Measurements from ENCODE around the gene SLC9A3. TPM values are rescaled to one million over a fixed set of nuclear protein-coding genes. Genes with fewer than 3 reads are reported as not detected.

SLC9A3 gene
- polyA plus RNA-seq, 3 donors, result 0.31 to 0.42 (median 0.36) TPM

DNA sequence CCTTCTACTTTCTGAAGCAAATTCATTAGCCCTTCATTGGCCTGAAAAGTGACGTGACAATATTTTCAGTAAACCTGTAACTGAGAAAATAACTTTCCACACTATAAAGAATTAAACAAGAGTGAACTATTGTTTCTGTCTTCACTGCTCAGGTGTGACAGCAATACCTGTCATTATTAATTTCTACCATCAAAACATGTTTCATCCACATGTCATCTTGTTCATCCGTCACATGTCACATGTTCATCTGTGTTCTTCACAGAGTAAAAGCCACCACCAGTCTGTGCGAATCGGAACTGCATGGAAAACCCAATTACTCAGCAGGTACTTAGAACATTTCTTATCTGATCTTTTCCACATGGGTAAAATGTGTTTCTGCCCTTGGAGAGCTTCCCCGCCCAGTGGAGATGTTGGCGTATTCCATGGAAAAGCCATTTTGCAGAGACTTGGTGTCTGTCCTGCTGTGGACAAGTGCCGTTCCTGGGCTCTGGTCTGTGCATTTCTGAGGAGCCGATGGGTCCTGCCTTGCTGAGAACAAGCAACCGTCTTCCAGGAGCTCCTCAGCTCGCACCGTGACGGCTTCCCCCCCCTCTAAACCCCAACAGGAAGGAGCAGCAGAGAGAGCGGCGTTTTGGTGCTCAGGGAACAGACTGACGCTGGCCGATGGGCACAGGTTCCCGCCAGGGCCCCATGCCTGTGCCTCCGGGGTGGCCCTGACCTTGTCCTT is 91.9 kb downstream of the SLC9A3 start:
- Mint-ChIP-seq H3K4me1 (no peaks in the 10 kb centered on the region), H3K9me3 (peaks cover 0 to 4% (median 0%) of the 10 kb centered on the region in 7 donors), H3K27ac (peak overlapping the region in 1 of 7 donors; percentile 2), H3K27me3 (ENCODE audit: low read depth in 3 of 3) (peaks cover 7 to 13% (median 13%) of the 10 kb centered on the region in 3 donors), H3K36me3 (no peaks in the 10 kb centered on the region), H3K4me3 (no peak overlapping the region)
- Histone ChIP-seq H3K27me3 (ENCODE audit: control insufficient read depth in 2 of 2, insufficient read depth in 2 of 2, low read length in 2 of 2) (no peaks in the 10 kb centered on the region), H3K79me2 (ENCODE audit: insufficient read depth, low read length) (no peaks in the 10 kb centered on the region), H3K4me3 (replicated peaks in 1 of 3; ENCODE audit: low read depth in 2 of 3, low read length in 3 of 3) (no peak overlapping the region), H3K4me1 (ENCODE audit: control insufficient read depth in 1 of 2, insufficient read depth in 2 of 2, low read length in 2 of 2) (no peaks in the 10 kb centered on the region), H3K27ac (ENCODE audit: low read depth in 1 of 2, low read length in 2 of 2) (no peak overlapping the region), H3K4me2 (replicated peaks; ENCODE audit: extremely low read depth, low read length, poor library complexity, severe bottlenecking) (no peak overlapping the region), H3K9me3 (replicated peaks in 1 of 2; ENCODE audit: control insufficient read depth in 1 of 2, insufficient read depth in 1 of 2, low read length in 2 of 2) (no peaks in the 10 kb centered on the region), H4K20me1 (ENCODE audit: insufficient read depth, low read length) (no peaks in the 10 kb centered on the region), H3K36me3 (replicated peaks in 1 of 2; ENCODE audit: control insufficient read depth in 1 of 2, insufficient read depth in 2 of 2, low read length in 2 of 2) (no peaks in the 10 kb centered on the region), H2AFZ (ENCODE audit: insufficient read depth, low read depth, low read length, poor library complexity, severe bottlenecking) (no peak overlapping the region), H3K9ac (ENCODE audit: insufficient read depth, low read length, poor library complexity, severe bottlenecking) (no peak overlapping the region)
- TF ChIP-seq, protein P1, sequence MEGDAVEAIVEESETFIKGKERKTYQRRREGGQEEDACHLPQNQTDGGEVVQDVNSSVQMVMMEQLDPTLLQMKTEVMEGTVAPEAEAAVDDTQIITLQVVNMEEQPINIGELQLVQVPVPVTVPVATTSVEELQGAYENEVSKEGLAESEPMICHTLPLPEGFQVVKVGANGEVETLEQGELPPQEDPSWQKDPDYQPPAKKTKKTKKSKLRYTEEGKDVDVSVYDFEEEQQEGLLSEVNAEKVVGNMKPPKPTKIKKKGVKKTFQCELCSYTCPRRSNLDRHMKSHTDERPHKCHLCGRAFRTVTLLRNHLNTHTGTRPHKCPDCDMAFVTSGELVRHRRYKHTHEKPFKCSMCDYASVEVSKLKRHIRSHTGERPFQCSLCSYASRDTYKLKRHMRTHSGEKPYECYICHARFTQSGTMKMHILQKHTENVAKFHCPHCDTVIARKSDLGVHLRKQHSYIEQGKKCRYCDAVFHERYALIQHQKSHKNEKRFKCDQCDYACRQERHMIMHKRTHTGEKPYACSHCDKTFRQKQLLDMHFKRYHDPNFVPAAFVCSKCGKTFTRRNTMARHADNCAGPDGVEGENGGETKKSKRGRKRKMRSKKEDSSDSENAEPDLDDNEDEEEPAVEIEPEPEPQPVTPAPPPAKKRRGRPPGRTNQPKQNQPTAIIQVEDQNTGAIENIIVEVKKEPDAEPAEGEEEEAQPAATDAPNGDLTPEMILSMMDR (IDR thresholded peaks at IDR 0.05), result no peak
- 79% methylated on average over 18 of the region's 18 CpGs for WGBS (ENCODE audit: insufficient coverage)
- intact Hi-C loops (cut with micrococcal nuclease), result no loop called here
- DNase-seq, result no peak

DNA sequence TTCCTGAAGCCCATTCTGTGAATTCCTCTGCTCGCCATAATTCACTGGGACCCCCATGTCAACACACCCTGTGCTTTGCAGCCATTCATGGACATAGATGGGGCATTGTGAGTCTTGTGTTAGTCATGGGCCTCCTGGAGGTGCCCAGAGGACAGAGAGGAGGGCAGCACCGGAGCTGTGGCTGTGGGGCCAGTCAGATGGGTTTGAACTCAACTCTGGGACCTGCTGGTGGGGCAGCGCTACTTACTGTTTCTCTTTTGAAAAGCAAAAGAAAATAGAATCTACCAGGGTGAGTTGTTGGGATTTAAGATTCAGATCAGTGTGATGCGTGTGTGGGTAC is 92.6 kb downstream of the SLC9A3 start:
- H4K20me1 ChIP-seq (ENCODE audit: insufficient read depth, low read length), result no peaks in the 10 kb centered on the region
- H3K4me1 Mint-ChIP-seq, result no peaks in the 10 kb centered on the region
- TF ChIP-seq, protein P1 (IDR thresholded peaks at IDR 0.05), result no peak
- no peaks in the 10 kb centered on the region for H3K4me1 ChIP-seq (ENCODE audit: control insufficient read depth in 1 of 2, insufficient read depth in 2 of 2, low read length in 2 of 2)
- H3K36me3 ChIP-seq (replicated peaks in 1 of 2; ENCODE audit: control insufficient read depth in 1 of 2, insufficient read depth in 2 of 2, low read length in 2 of 2), result no peaks in the 10 kb centered on the region
- no peak for DNase-seq
- 94% methylated on average over 2 of the region's 4 CpGs for WGBS (ENCODE audit: insufficient coverage)
- H3K4me3 Mint-ChIP-seq, result no peak overlapping the region
- H3K27ac ChIP-seq (ENCODE audit: low read depth in 1 of 2, low read length in 2 of 2), result no peak overlapping the region
- no peaks in the 10 kb centered on the region for H3K36me3 Mint-ChIP-seq
- peaks cover 8 to 14% (median 13%) of the 10 kb centered on the region in 3 donors for H3K27me3 Mint-ChIP-seq (ENCODE audit: low read depth in 3 of 3)
- H3K9ac ChIP-seq (ENCODE audit: insufficient read depth, low read length, poor library complexity, severe bottlenecking), result no peak overlapping the region
- no peak overlapping the region for H2AFZ ChIP-seq (ENCODE audit: insufficient read depth, low read depth, low read length, poor library complexity, severe bottlenecking)
- no peak overlapping the region for H3K4me2 ChIP-seq (replicated peaks; ENCODE audit: extremely low read depth, low read length, poor library complexity, severe bottlenecking)
- H3K79me2 ChIP-seq (ENCODE audit: insufficient read depth, low read length), result no peaks in the 10 kb centered on the region
- H3K9me3 Mint-ChIP-seq, result peaks cover 0 to 4% (median 0%) of the 10 kb centered on the region in 7 donors
- no peak overlapping the region for H3K4me3 ChIP-seq (replicated peaks in 1 of 3; ENCODE audit: low read depth in 2 of 3, low read length in 3 of 3)
- no peak overlapping the region for H3K27ac Mint-ChIP-seq
- intact Hi-C loops (cut with micrococcal nuclease), result loop anchor here in 1 of 2 donors (2.0 kb wide), 1 partner anchor 115 kb away; no protein-coding TSS in a partner anchor
- no peaks in the 10 kb centered on the region for H3K9me3 ChIP-seq (replicated peaks in 1 of 2; ENCODE audit: control insufficient read depth in 1 of 2, insufficient read depth in 1 of 2, low read length in 2 of 2)
- H3K27me3 ChIP-seq (ENCODE audit: control insufficient read depth in 2 of 2, insufficient read depth in 2 of 2, low read length in 2 of 2), result no peaks in the 10 kb centered on the region
